GM12801 (cell line): ENCODE results near the gene VSIG10L.

Experiments
- TF ChIP-seq, protein P1 (sequence below): IDR thresholded peaks from one replicate; pipeline ENCODE4 v1.5.1; 2011; ENCODE audit warnings: control low read depth; ENCODE audit not compliant: insufficient read length; ENCODE audit errors: extremely low read depth

VSIG10L gene

DNA sequence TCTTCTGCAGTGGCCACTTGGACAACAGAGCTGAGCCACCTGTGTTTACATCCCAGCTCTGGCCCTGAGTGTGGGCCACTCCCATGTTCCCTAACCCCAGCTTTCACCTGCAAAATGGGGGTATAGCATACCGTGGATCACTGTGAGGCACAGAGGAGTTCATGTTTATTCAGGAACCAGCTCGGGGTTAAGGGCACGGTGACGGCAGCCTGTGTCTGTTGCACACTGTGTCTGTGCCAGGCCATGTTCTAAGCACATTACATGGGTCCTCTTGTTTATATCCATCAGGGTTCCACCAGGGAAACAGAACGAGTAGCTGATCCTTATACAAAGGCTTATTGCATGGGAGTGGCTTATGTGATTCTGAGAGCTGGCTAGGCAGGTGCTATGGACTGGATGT is 44.5 kb downstream of the VSIG10L start:
- TF ChIP-seq, protein P1, sequence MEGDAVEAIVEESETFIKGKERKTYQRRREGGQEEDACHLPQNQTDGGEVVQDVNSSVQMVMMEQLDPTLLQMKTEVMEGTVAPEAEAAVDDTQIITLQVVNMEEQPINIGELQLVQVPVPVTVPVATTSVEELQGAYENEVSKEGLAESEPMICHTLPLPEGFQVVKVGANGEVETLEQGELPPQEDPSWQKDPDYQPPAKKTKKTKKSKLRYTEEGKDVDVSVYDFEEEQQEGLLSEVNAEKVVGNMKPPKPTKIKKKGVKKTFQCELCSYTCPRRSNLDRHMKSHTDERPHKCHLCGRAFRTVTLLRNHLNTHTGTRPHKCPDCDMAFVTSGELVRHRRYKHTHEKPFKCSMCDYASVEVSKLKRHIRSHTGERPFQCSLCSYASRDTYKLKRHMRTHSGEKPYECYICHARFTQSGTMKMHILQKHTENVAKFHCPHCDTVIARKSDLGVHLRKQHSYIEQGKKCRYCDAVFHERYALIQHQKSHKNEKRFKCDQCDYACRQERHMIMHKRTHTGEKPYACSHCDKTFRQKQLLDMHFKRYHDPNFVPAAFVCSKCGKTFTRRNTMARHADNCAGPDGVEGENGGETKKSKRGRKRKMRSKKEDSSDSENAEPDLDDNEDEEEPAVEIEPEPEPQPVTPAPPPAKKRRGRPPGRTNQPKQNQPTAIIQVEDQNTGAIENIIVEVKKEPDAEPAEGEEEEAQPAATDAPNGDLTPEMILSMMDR = no peak

DNA sequence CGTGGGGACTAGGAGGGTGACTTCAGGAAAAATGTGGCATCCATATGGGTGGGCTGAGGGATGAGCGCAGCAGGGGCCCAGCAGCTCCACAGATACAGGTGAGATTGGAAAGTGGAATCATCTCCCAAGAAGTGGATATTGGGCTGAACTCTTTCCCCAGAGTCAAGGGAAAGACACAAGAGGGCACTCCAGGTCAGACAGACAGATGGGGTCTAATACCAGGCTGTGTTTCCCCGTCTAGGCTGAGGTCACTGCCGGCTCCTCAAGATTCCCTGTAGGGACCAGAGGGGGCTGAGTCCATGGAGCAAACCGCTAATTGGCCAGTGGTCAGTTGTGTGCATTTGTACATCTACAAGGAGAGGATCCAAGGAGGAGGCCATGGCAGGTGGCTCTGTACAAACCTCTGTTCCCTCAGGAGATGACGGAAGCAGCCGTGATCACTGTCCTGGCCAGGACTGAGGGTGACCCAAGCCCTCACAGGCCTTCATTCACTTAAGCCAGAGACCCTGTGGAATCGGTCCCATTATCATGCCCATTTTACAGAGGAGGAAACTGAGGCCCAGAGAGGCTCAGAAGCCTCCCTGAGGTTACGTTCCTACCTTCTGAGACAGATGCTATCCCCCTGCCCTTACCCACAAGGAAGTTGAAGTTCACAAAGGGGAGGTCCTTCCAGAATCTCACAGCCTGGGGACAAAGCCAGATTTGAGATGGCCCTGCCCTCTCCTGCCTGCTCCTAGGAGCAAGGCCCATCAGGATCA is 45.4 kb downstream of the VSIG10L start:
- TF ChIP-seq, protein P1 = no peak

DNA sequence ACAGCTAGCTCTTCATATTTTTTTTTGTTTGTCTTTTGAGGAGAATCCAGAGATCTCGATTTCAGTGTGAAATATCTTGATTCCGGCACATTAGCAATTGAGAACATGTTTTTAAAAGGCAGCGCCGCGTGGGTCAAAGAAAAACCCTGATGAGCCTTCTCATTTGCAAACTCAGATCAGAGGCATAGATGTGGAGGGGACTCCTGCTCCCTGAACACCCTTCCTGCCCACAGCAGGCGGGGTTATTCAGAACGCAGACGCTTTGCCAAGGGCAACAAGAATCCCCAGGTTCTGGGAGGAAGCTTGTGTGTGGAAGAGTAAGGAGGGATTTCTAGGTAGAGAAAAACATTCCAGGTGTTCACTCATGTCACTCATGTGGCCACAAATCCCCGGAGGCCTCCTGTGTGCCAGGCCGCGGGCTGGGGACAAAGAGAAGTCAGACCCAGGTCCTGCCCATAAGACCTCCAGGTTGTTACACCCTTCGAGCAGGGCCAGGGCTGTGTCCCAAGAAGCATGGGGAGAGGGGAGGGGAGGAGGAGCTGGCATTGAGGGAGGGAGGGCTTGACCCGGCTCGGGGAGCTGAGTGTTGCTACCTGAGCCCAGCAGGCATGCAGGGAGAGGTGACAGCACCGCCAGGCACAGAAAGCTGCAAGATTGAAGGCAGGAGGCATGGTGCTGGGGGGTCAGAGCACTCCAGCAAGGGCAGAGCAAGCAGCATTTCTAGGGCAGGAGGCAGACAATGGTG is 46.4 kb downstream of the VSIG10L start:
- TF ChIP-seq, protein P1 = no peak

DNA sequence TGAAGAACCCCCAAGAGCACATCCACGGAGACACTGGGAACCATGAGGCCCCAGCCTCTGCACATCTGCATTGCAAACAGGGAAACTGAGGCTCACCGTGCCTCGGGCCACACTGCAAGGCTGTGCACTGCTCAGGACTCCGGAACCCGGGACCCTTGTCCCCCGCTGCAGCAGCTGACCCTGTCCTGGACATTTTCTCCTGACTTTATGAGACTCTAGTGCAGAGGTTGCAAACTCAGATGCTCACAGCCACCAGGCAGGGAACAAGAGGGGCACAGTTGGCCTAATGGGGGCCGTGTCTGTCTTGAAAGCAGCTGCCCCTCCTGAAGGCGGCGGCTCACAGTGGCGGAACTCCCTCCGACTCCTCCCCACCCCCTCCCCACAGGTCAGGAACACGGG is 47.0 kb downstream of the VSIG10L start:
- TF ChIP-seq, protein P1 = no peak

DNA sequence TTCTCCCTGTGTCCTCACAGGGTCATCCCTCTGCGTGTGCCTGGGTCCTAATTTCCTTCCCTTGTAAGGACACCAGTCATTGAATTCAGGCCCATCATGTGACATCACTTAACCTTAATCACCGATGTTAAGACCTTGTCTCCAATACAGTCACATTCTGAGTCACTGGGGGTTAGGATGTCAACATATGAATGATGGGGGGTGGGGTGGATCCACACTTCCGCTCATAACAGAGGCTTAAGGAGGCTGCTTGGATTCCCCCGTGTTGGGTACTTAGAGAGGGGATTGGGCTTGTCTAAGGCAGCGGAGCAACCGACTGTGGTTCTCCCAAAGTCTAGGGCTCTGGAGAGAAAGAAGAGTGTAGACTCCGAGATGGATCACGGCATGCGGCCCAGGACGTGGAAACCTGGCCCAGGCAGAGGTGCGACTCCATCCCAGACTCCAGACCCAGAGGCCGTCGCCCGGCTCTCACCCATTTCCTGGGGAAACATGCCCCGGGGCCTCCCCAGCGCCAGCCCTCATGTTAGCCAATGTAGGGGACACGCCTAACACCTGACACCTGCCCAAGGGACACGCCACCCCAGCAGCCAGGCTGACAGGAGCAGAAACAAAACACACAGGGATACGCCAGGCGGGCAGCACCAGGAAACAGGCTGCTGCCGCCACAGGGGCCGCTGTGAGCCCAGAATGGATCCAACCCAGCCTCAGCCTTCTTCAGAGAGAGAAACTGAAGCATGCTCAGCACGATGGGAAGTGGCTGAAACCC is 47.5 kb downstream of the VSIG10L start:
- TF ChIP-seq, protein P1 = no peak

DNA sequence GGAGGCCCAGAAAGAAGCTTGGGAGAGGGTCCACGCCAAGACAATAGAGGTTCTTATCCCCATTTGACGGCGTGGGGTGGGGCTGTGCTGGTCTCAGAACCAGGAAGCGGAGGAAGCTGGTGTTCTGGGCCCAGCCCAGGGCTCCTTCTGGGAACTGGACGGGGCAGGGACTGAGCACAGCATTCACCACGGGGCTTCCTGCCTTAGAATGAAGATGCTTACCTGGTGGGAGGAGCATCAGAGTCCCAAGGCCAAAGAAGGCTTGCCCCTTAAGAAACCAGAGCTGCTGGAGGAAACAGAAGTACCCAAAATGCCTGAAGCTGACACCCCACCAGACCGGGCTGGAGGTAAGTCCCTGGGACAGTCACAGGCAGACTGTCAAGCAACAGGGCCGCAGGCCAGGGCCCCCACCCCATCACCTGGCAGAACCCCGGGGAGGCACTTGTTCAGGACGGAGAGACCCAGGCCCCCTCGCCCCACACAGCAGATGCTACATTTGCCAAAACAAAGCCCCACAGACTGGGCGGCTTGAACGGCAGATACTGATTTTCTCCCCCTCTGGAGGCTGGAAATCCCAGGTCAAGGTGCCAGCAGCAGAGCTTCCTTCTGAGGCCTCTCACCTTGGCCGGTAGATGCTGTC is 48.2 kb downstream of the VSIG10L start:
- TF ChIP-seq, protein P1 = no peak

DNA sequence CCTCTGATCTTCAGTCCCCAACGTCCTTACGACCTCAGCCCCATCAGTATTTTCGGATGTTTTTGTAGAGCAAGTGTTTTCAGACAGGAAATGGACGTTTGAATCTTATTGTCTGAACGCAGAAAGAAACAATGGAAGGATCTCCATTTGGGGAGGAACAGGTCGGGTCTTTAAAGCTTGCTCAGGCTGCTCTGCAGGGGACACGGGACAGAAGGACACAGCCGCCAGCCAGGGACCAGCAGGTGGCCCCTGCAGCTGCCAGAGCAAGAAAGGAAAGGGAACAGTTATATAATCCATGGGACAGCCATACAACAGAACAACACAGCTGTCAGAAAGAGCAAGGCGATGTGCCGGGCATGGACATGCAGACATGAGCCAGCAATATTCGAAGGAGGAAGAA is 49.0 kb downstream of the VSIG10L start:
- TF ChIP-seq, protein P1 = no peak
